Measurements from ENCODE around the gene CSF3.

GRCh38 chr17:40028595-40028994 lies 13.4 kb downstream of the CSF3 start:
- no peak for TF ChIP-seq POLR2A (IDR thresholded peaks at IDR 0.05)
- TF ChIP-seq, protein P1, sequence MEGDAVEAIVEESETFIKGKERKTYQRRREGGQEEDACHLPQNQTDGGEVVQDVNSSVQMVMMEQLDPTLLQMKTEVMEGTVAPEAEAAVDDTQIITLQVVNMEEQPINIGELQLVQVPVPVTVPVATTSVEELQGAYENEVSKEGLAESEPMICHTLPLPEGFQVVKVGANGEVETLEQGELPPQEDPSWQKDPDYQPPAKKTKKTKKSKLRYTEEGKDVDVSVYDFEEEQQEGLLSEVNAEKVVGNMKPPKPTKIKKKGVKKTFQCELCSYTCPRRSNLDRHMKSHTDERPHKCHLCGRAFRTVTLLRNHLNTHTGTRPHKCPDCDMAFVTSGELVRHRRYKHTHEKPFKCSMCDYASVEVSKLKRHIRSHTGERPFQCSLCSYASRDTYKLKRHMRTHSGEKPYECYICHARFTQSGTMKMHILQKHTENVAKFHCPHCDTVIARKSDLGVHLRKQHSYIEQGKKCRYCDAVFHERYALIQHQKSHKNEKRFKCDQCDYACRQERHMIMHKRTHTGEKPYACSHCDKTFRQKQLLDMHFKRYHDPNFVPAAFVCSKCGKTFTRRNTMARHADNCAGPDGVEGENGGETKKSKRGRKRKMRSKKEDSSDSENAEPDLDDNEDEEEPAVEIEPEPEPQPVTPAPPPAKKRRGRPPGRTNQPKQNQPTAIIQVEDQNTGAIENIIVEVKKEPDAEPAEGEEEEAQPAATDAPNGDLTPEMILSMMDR (IDR thresholded peaks at IDR 0.05) = no peak

All from esophagus squamous epithelium (tissue), 4 donors.